Measurements from ENCODE around the gene ZNRF3.

GRCh38 chr22:28907311-28908008 is 24.1 kb downstream of the ZNRF3 start:
- no peak for TF ChIP-seq CTCF (IDR thresholded peaks at IDR 0.05)
- no peak for TF ChIP-seq EZH2phosphoT487 (IDR thresholded peaks at IDR 0.05)
- no peak for TF ChIP-seq EZH2 (IDR thresholded peaks at IDR 0.05)
